ENCODE data around the gene SLC4A11.

DNA sequence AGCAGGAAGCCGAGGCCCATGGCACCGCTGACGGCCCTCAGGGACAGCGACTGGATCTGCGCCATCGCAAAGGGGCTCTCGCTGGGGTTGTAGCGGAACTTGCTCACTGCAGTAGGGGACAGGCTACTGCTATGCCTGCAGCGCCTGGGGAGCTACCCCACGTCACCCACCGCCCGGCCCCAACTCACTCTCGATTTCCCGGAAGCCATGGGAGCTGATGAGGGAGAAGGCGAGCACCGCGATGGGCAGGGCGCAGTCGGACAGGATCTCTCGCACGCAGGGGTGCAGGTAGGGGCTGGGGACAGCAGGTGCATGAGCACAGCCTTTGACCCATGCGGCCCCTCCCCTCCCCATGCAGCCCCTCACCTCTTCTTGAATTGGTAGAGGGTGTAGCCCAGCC is 9.8 kb downstream of the SLC4A11 start:
- TF ChIP-seq, protein P1, sequence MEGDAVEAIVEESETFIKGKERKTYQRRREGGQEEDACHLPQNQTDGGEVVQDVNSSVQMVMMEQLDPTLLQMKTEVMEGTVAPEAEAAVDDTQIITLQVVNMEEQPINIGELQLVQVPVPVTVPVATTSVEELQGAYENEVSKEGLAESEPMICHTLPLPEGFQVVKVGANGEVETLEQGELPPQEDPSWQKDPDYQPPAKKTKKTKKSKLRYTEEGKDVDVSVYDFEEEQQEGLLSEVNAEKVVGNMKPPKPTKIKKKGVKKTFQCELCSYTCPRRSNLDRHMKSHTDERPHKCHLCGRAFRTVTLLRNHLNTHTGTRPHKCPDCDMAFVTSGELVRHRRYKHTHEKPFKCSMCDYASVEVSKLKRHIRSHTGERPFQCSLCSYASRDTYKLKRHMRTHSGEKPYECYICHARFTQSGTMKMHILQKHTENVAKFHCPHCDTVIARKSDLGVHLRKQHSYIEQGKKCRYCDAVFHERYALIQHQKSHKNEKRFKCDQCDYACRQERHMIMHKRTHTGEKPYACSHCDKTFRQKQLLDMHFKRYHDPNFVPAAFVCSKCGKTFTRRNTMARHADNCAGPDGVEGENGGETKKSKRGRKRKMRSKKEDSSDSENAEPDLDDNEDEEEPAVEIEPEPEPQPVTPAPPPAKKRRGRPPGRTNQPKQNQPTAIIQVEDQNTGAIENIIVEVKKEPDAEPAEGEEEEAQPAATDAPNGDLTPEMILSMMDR (conservative IDR thresholded peaks at IDR 0.05; ENCODE audit: low read depth, low read length) = no peak
- TF ChIP-seq EZH2 (IDR thresholded peaks at IDR 0.05; ENCODE audit: borderline replicate concordance, low read depth, low read length, poor library complexity, severe bottlenecking) = no peak

All from A673 (cell line).